Subcutaneous abdominal adipose tissue (tissue), 5 donors: ENCODE data around the gene DDIT4L.
"Not testable (repeated sequence)": the region's sequence is repeated elsewhere in the genome, so short reads cannot be mapped to it uniquely, and the experiment has no call there.

Experiments
- H3K27ac ChIP-seq: one replicate; pipeline ENCODE4 v1.7.0; 2013; ENCODE audit warnings: low read depth, mild to moderate bottlenecking, inconsistent platforms, low read length, moderate library complexity
- H3K27me3 ChIP-seq, 5 donors: one replicate each; pipeline ENCODE4 v1.7.0; 2013; ENCODE audit warnings: low read length in 5 of 5, inconsistent platforms in 1 of 5; ENCODE audit not compliant: control insufficient read depth in 5 of 5, insufficient read depth in 4 of 5
- H3K36me3 ChIP-seq, 5 donors: one replicate each; pipeline ENCODE4 v1.7.0; 2013; ENCODE audit warnings: low read length in 5 of 5; ENCODE audit not compliant: control insufficient read depth in 5 of 5, insufficient read depth in 5 of 5
- H3K4me1 ChIP-seq, 5 donors: one replicate each; pipeline ENCODE4 v1.7.0; 2013; ENCODE audit warnings: low read length in 5 of 5, mild to moderate bottlenecking in 3 of 5, moderate library complexity in 1 of 5; ENCODE audit not compliant: control insufficient read depth in 5 of 5, insufficient read depth in 5 of 5
- H3K4me3 ChIP-seq, 5 donors: one replicate each; pipeline ENCODE4 v1.7.0; 2013; ENCODE audit warnings: low read length in 5 of 5, low read depth in 1 of 5
- H3K9ac ChIP-seq, 5 donors: one replicate each; pipeline ENCODE4 v1.7.0; 2013; ENCODE audit warnings: low read length in 5 of 5, mild to moderate bottlenecking in 4 of 5, moderate library complexity in 3 of 5
- H3K9me3 ChIP-seq, 5 donors: one replicate each; pipeline ENCODE4 v1.7.0; 2013; ENCODE audit warnings: low read length in 5 of 5; ENCODE audit not compliant: control insufficient read depth in 5 of 5
- donor health status: healthy.
- donor health status: healthy.
- donor health status: healthy.
- donor health status: healthy.
- donor health status: healthy.

DDIT4L gene

GRCh38 chr4:100146756-100147155 lies 43.5 kb downstream of the DDIT4L start:
- H3K4me3 ChIP-seq, result no peak overlapping the region
- H3K36me3 ChIP-seq, result no peaks in the 10 kb centered on the region
- H3K4me1 ChIP-seq, result peaks cover 0 to 6% (median 0%) of the 10 kb centered on the region in 5 donors
- no peaks in the 10 kb centered on the region for H3K27me3 ChIP-seq
- no peak overlapping the region for H3K9ac ChIP-seq
- H3K27ac ChIP-seq, result no peak overlapping the region
- peaks cover 0 to 4% (median 0%) of the 10 kb centered on the region in 5 donors for H3K9me3 ChIP-seq

DNA sequence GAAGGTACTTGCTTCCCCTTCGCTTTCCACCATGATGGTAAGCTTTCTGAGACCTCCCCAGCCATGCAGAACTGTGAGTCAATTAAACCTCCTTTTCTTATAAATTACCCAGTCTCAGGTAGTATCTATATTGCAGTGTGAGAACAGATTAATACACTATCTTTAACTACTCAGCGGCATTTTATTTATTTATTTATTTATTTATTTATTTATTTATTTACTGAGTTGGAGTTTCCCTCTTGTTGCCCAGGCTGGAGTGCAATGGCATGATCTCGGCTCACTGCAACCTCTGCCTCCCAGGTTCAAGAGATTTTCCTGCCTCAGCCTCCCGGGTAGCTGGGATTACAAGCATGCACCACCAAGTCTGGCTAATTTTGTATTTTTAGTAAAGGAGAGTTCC lies 52.9 kb downstream of the DDIT4L start:
- H3K36me3 ChIP-seq, H3K4me3 ChIP-seq, H3K9ac ChIP-seq, H3K4me1 ChIP-seq, H3K27ac ChIP-seq, H3K27me3 ChIP-seq: not testable (repeated sequence)
- peaks cover 2 to 15% (median 5%) of the 10 kb centered on the region in 5 donors for H3K9me3 ChIP-seq
